Left colon (tissue), 2 donors: ENCODE measurements around the gene GNAO1. TPM values are rescaled to one million over a fixed set of nuclear protein-coding genes. Genes with fewer than 3 reads are reported as not detected.
A peak's percentile ranks its signal among the peaks of the same experiment; 100 is the strongest.

Experiments
- ATAC-seq: fragments of 200-7000 bp; cut with Tn5 transposase; one replicate; pipeline ENCODE4 v1.9.1; 2020; ENCODE audit warnings: mild to moderate bottlenecking, moderate library complexity
- DNase-seq, 2 donors: peaks; one replicate each; pipeline ENCODE4 v3.0.0-alpha.2; 2020
- intact Hi-C, 2 donors: fragments of 100-400 bp; cut with DNase I in 1 of 2; cut with micrococcal nuclease in 1 of 2; formaldehyde crosslinking; loops; one replicate each; pipeline versions ENCODE4 v1.11.2 to v1.14.0; 2022; cut with DNase I, micrococcal nuclease
- total RNA-seq, 2 donors: library from RNA; stranded (reverse); fragmentation: NEBNext Ultra II Directional; extraction: Animal tissue kit (Norgen Biotek cat#: 25700); gene quantifications; one replicate each; pipeline ENCODE4 v1.2.1, GENCODE V29; 2021
- donor health status: DM: no; HTN: no; CAD: no.
- donor health status: DM: yes; HTN: yes; CAD: no.

Gene GNAO1
- total RNA-seq, 2 donors from 2014 or later, result 3.6 to 14.1 TPM

DNA sequence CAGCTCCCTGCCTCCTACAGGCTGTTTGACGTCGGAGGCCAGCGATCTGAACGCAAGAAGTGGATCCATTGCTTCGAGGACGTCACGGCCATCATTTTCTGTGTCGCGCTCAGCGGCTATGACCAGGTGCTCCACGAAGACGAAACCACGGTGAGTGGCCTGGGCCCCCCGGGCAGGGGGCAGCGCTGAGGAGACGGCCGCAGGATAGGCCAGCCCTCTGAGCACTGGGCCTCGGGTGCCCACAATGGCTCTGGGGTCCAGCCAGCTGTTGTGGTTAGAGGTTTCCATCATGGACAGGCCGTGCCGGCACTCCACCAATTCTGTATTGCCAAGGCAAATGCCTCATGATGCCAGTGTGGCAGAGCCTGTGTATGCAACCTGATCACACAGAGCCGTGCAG, 145.4 kb downstream of the GNAO1 start:
- ATAC-seq, result no peak
- intact Hi-C loops, result no loop called here
- DNase-seq, result no peak

DNA sequence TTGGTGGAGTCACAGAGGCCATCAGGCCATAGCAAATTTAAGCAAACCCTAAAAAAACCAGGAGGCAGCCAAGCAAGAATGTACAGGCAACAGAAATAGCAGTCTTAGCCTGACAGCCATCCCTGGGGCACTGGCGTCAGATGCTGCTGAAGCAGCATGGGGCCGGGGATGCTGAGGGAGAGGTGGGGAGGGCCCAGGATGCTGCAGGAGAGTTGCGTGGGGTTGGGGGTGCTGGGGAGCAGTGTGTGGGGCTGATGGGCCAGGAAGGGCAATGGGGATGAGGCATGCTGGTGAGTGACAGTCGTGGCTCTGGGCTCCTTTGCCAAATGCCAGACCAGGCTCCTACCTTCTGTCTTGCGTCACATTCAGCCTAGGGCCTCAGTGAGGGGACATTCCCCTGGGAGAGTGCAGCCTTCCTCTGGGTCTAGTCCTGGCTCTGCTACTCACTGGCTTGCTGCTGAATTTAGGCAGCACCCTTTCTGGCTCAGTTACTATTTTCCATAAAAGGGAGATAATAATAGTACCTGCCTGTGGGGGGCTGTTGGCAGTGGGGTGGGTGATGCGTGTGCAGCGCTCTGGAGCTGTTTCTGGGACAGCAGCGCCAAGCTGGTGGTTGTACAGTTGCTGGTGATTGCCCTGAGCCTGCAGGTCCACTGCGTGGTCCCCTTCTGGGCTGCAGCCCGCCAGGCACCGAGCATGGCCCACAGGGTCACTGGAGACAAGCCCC, 146.0 kb downstream of the GNAO1 start:
- ATAC-seq, result no peak
- no peak for DNase-seq
- intact Hi-C loops, result no loop called here

DNA sequence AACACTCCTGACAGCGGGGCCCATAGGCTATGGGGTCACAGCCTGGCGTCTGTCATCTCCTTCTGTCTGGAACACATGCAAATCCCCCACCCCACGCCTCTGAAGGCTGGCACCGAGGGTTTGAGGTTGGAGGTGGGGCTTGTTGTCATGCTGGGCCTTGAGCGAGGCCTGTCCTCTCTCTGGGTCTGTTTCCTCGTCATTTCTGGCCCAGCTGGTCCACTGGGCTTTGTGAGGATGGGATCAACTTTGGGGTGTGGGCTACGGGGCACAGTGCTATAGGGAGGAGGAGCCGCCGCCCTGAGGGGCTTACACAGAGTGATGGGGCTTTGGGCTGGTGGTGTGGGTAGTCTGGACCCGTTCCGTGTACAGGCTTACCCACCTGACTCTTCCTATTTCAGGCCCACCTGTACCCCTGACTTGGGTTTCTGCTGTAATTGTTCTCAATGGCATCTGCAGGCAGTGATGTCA, 146.6 kb downstream of the GNAO1 start:
- intact Hi-C loops, result no loop called here
- no peak for DNase-seq
- ATAC-seq, result no peak

DNA sequence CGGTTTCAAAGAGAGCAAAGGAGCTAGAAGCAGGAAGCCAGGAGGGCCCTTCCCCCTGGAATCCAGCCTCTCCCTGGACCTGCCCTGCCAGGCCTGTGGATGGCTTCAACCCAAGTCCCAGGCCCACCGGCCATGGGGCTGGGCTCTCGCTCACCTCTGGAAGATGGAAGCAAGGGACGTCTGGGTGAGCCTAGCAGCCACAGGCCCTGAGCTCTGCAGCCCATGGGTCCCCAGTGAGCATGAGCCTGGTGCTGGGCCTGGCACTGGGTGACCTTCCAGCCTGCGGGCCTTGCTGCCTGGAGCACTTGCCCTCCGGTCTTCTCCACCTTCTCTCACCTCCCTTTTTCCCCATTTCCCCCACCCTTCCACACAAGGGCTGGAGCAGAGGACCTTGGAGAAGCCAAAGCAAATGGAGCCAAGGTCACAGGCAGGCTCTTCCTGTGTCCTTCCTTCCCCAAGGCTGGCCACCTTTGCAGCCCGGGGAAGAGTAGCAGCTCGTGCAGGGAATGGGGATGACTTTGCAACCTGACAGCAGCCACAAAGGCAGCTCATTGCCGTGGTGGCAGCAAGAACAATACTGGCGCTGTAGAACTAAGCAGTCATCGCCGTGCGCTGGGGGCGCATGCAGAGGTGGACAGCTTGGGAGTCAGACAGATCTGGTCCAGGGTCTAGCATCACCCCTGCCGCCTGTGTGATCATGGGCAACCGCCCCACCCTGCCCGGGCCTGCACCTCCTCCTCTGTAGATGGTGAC, 147.5 kb downstream of the GNAO1 start:
- DNase-seq, result no peak
- ATAC-seq, result no peak
- intact Hi-C loops, result no loop called here

DNA sequence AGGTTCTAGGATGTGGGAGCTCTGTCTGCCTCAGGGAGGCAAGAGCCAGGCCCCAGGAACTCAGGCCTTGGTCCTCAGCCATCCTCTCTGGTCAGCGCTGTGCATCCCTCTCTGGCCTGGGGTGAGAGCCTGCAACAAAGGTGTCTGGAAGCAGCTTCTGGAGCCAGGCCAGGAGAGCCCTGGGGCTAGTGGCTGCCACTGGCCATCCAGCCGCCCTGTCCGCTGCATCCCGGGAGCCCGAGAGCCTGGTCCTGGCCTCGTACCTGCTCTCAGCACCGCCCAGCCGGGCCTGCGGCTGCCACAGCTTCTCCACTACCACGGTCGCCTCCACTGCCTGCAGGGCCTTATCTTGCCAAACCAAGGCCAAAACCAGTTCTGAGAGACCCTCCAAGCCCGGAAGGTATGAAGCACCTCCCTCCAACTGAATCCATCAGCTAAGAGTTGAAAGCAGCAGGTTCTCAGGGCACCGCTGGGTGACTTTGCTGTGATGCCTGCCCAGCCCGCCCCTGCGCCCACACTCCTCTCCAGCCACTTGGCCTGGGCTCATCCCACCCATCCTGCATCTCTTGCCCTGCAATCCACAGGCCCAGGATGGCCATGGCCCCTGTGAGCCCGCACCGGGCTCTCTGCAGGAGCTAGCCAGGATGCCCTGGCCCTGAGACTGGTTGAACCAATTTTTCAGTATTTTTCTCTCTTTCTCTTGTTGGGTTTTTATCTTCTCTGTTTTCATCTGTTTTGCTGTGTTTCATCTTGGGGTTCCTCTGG, 148.3 kb downstream of the GNAO1 start:
- intact Hi-C loops, result no loop called here
- ATAC-seq (no peak), DNase-seq (no peak)

DNA sequence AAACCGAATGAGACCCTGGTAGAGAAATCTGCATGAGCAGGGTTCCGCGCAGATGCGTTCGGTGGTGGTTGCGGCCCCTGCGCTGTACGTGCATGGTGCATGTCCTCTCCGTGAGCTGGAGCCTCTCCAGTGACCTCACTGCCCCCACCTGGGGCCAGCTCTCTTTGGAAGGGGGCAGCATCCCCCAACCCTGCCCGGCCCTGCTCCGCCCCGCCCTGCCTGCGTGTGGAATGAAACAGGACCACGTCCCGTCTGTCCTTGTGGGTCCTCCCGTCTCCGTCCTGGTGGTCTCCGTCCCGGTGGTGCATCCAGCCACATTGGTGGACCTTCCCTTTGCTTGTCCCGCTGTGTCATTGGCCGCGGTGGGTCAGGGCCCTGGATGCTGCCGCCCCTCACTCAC, 149.1 kb downstream of the GNAO1 start:
- no peak for DNase-seq
- intact Hi-C loops, result no loop called here
- ATAC-seq, result no peak

DNA sequence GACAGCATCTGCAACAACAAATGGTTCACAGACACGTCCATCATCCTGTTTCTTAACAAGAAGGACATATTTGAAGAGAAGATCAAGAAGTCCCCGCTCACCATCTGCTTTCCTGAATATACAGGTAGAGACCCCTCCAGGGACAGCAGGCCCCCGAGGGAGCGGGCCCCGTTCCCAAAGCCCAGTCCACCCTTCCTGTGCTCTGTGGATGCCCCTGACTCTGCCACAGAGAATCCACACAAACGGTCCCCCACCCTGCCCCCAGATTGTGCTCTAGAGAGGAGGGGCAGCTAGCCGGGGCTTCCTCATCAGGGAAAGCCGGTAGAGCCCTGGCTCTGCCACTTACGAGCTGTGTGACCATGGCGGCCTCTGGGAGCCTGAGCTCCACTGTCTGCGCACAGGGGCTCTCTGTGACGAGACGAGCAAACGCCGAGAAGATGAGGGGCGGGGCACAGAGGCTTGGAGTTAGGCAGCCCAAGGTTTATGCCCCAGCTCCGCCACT, 149.6 kb downstream of the GNAO1 start:
- intact Hi-C loops, result no loop called here
- ATAC-seq (no peak), DNase-seq (no peak)

DNA sequence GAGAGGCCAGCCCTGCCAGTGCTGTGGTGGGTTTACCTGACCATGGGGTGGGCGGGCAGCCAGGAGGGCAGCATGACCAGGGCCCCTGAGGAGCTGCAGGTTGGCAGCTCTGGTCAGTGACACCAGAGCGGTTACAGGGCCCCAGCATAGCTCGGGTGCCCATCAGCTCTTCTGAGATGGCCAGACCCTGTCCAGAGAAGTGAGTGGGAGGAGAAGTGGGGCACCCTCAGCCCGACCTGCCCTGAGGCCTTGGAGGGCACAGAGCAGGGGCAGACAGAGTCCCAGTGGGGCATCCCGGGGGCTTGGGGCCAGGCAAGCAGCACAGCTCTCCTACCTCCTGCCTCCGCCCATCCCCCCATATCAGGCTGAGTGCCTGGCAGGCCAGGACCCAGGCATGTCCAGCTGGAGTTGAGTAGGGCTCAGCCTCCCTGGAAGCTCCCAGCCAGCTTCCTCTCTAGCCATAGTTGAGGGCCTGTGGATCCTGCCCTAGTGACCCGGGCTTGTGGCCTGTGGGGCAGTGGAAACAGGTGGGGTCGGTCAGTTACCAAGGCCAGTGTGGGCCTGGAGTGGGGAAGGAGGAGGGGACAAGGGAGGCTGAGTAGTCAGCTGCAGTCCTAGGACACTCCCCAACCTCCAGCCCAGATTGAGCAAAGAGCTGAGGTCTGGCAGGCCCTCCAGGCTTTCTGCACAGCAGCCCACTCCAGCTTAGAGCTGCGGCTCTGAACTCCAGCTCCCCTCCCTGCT, 150.5 kb downstream of the GNAO1 start:
- DNase-seq (no peak), ATAC-seq (no peak)
- intact Hi-C loops, result no loop called here

DNA sequence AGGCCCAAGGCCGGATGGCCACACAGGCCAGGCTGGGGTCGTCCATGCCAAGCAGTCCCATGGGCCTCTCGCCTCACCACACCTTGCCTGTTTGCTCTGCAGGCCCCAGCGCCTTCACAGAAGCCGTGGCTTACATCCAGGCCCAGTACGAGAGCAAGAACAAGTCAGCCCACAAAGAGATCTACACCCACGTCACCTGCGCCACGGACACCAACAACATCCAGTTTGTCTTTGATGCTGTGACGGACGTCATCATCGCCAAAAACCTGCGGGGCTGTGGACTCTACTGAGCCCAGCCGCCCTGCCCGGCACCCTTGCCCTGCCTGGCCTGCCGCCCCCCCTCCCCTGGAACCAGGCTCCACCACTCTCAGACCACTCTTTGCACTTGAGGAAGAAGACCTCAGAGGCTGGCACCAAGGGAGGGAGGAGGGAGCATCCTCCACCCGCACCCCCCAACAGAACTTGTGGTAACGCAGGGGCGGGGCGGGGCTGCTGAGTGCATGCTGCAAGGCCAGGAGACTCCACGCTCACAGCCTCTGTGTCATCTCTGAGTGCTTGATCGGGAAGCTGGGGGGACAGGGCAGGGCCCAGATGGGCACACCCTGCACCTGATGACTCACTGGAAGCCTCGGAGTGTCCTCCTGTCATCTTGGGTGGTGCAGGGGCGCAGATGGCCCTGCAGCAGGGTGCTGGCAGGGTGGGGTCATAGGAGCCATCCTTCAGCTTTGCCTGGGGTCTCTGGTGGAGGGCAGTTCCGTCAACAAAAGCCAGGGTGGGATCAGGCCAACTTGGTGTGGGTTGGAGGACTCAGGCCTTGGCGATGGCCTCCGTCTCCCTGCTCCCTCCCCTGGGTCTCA, 152.6 kb downstream of the GNAO1 start:
- intact Hi-C loops, result no loop called here
- DNase-seq (no peak), ATAC-seq (no peak)

DNA sequence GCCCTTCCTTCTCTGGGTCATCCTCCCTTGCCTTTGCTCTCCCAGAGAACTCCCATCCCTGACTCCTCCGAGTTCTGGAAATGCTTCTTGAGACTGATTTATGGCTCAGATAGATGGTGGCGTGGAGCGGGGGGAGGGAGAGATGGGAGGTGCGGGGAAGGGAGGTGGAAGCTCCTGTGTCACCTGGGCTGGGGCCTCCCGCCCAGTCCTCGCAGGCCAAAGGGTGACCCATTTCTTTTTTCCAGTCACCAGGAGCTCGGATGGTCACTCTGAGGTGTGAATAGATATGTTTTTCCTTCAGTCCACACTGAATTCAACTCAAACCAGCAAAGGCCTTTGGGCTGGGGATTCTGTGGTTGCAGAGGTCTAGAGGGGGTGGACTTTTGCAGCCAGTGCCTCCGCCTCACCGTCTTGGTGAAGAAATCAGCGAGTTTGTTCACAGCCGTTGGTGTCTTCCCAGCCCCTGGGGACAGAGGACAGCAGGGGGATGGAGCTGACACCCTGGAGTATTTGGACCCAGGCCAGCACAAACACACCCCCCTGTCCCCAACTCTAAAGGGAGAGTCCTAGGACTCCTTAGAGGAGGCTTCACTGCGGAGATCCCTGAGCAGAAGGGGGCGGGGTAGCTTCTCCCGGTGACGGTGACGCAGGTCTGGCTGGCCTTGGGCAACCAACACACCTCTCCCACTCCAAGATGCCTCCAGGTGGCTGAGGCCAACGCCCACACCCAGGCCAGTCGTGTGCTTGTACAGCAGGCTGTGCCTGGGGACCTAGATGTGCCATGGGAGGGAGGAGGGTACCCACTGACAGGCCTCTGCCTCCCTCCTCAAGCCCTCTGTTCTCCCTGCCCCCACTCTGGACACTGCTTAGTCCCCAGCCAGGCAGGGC, 153.5 kb downstream of the GNAO1 start:
- intact Hi-C loops, result no loop called here
- DNase-seq (no peak), ATAC-seq (peak; percentile 37)

DNA sequence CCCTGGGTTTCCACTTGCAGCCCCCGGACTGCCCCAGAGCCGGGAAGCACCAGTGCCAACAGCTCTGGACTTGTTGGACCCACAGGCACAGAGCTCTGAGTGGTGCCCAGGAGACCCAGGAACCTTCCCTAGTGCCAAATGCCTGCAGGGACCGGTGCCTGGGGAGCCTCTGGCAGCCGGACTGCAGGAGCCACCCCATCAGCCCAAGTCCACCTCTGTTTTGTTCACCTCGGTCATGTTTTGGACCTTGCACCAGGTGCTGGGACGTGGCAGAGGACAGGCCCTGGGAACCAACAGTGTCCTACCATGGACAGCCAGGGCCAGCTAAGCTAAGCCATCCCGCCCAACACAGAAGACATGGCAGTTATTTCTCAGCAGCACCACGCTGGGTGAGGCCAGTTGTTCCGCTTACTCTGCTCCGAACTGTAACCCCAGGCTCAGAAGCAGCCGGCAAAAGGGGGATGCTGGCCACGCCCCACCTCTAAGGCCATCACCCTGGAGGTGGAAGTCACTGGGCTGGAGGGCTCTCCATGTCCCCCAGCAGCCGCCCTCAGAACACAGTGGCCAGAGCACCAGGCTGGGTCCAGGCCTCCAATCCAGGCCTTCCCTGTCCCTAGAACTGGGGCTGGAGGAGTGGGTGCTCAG, 154.2 kb downstream of the GNAO1 start:
- DNase-seq (no peak), ATAC-seq (no peak)
- intact Hi-C loops, result no loop called here

DNA sequence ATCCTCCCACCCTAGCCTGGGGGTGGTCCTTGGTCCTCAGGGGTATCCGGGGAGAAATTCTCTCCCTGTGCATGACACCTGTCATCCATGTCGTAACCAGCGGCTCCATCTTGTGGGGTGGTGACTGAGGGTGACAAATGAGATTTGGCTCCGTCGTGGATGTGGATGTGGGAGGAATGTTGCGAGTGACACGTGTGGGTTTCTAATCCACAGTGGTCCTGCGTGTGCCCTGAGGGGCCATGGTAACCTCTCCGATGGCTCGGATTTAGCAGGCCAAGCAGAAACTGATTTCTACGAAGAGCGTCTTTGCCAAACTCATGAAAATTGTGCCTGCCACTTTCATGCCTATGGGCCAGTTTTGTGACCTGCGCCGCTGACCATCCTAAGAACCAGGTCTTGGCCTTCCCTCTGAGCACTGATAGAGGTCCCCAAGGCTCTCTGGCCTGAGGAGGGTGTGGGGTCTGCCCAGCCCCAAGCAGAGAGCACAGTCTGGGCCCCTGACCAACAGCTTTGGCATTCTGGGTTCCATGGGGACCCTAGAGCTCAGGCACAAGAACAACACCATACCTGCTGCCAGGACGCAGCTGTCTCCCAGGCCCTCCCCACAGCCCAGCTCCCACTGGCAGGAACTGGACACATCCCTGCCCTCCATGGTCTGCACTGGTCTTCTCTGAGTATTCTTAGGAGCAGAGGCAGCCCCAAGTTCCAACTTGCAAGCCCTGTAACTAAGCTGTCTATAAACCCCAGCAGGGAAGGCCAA, 155.0 kb downstream of the GNAO1 start:
- intact Hi-C loops, result no loop called here
- DNase-seq, result no peak
- no peak for ATAC-seq

DNA sequence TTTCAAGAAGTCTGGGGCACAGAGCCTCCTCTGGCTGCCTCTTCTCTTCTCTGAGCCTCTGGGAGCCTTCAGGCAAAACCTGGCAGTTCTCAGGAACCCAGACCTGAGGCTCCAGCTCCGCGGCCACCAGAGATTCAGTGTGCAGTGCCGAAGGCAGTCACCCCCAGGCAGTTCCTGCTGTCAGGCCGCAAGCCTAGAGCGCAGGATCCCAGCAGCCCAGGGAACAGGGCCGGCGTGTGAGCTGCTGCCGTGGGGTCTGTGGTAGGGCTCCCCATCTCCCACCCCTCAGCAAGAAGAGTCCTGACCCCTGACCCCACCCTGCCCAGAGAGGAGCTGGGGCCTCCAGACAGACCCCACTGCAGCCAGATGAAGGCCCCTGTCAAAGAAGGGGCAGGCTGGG, 155.9 kb downstream of the GNAO1 start:
- no peak for ATAC-seq
- intact Hi-C loops, result no loop called here

DNA sequence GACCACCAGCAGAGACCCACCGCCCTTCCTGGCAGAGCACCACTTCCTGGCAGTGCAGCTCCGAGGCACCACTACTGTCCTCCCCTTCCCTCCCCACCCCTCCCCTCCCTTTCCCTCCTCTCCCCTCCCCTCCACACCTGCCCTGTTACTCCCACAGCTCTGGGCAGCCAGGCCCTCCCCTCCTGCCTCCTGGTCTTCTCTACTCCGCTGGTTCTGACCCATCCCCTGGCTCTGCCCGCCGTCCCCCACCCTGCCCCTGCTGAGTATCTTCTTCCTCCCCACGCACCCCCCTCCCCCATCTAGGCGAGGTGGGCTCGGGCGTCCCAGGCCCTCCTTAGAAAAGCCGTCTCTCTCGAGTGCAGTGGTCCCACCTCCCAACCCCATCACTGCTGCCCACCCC, 156.4 kb downstream of the GNAO1 start:
- no peak for ATAC-seq
- intact Hi-C loops, result no loop called here
- no peak for DNase-seq

More for the DNA sequence above, 155.9 kb downstream of the GNAO1 start:
- DNase-seq, result no peak

DNA sequence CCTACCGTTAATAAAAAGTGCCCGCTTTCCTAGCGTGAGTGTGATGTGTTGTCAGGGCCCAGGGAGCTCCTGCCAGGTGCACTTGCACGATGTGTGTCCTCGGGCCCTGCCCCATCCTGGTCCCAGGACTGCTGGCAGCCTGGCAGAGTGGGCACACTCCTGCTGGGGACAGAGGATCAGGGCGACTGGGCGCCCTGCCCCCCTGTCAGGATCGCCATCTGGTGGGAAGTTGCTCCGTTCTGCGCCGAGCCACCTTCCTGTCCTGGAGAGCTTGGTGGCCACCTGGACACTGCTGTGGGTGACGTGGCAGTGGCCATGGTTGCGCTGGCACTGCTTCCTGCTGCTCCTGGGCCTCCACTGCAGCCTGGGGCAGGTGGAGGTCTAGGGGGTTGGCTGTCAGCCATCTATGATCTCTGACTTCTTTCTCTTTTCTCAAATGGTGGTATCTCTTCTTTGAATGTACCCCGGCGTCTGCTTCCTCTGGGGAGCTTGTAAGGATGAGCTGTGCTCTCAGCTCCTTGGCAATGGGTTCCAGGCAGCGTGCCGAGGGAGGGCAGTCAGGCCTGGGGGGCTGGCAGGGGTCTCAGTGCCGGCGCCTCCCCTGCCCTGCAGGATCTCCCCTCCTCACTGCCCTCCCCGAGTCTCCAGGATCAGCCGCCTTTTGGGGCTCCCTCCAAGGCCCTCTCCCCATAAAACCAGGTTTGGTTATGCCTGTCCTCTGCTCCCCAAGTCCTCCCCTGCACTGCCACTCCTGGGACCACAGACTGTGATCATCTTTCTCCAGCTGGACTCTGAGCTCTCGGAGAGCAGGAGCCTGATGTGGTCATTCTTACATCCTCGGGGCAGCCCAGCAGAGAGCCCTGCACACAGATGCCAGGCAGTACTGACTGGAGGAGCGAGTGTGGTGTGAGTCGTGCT, 157.1 kb downstream of the GNAO1 start:
- intact Hi-C loops, result no loop called here
- no peak for DNase-seq
- ATAC-seq, result no peak
